Erythroblast (primary cell): Measurements from ENCODE around the gene C5orf52.

Experiments
- GATA1 ChIP-seq: IDR thresholded peaks from 2 replicates; pipeline ENCODE4 v1.6.1; 2011; ENCODE audit warnings: low read depth, mild to moderate bottlenecking, control low read depth, low read length, moderate library complexity
- POLR2A ChIP-seq: IDR thresholded peaks from 2 replicates; pipeline ENCODE4 v1.6.1; 2011; ENCODE audit warnings: mild to moderate bottlenecking, low read length

- TF ChIP-seq POLR2A (no peak), GATA1 (no peak)
Measured at GRCh38 chr5:157687198-157687554, 15.8 kb downstream of the C5orf52 start.
